ENCODE measurements around the gene ANKEF1.

DNA sequence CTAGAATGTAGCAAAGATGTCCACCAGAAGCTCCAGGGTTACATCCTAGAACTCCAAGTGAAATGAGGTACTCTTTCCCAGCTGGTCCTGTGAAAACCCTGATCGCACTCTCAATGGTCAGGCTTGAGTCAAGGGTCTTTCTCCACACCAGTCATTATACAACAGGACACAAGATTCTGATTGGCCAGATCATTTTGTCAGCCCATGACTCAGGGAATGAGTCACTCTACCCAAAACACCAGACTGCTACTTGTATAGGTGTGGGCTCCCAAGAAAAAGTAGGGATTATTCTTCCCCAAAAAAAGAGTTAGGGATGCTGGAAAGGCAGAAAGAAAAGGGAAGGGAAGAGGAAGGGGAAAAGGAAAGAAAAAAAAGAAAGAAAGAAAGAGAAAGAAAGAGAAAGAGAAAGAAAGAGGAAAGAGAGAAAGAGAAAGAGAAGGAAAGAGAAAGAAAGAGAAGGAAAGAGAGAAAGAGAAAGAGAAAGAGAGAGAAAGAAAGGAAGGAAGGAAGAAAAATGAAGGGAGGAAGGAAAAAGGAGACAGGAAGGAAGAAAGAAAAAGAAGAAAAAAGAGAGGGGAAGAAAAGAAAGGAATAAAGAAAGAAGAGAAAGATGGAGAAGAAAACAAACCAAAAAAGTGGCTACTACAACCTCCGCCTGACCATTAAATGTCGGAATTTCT is 30.5 kb downstream of the ANKEF1 start:
- TF ChIP-seq ZNF274 (IDR thresholded peaks at IDR 0.05; ENCODE audit: low read depth, low read length) (no peak), YY1 (IDR thresholded peaks at IDR 0.05; ENCODE audit: insufficient read depth, insufficient read length) (no peak), SUZ12 (IDR thresholded peaks at IDR 0.05; ENCODE audit: extremely low read depth, insufficient read depth, insufficient read length) (no peak)

All from NT2/D1 (cell line).